SH-SY5Y (cell line): ENCODE results near the gene CCL4.

Experiments
- GATA2 ChIP-seq: IDR thresholded peaks from 2 replicates; pipeline ENCODE4 v1.6.1; 2011; ENCODE audit warnings: mild to moderate bottlenecking, low read depth, low read length
- GATA3 ChIP-seq: IDR thresholded peaks from 2 replicates; pipeline ENCODE4 v1.6.1; 2011; ENCODE audit warnings: low read depth, mild to moderate bottlenecking, low read length, moderate library complexity

GRCh38 chr17:36074365-36074764 is 29.3 kb upstream of the CCL4 start:
- no peak for TF ChIP-seq GATA3
- TF ChIP-seq GATA2: no peak
